Progenitor cell of endocrine pancreas (in vitro differentiated cells): ENCODE results near the gene FBN1. TPM values are rescaled to one million over a fixed set of nuclear protein-coding genes. Genes with fewer than 3 reads are reported as not detected.

Experiments used
- DNase-seq: peaks from one replicate; pipeline ENCODE4 v3.0.0; 2021; ENCODE audit warnings: low spot score; ENCODE audit not compliant: unreplicated experiment
- H3K27ac Mint-ChIP-seq: 2 replicates; pipeline ENCODE4 v1.8.0; 2021; ENCODE audit warnings: mild to moderate bottlenecking, moderate library complexity, mixed read lengths
- H3K27me3 Mint-ChIP-seq: 2 replicates; pipeline ENCODE4 v1.8.0; 2021; ENCODE audit warnings: mixed read lengths
- H3K36me3 Mint-ChIP-seq: 2 replicates; pipeline ENCODE4 v1.8.0; 2022; ENCODE audit warnings: mixed read lengths; ENCODE audit not compliant: insufficient read depth
- H3K4me1 Mint-ChIP-seq: 2 replicates; pipeline ENCODE4 v1.8.0; 2021; ENCODE audit warnings: low read depth, mixed read lengths
- H3K4me3 Mint-ChIP-seq: 2 replicates; pipeline ENCODE4 v1.8.0; 2021; ENCODE audit warnings: low read depth, mild to moderate bottlenecking, moderate library complexity, mixed read lengths
- H3K9me3 Mint-ChIP-seq: 2 replicates; pipeline ENCODE4 v1.8.0; 2021; ENCODE audit warnings: low read depth, mixed read lengths
- CTCF ChIP-seq: fragments of 200-600 bp; sonication (generic); IDR thresholded peaks from one replicate; pipeline ENCODE4 v1.5.0; 2021; ENCODE audit warnings: antibody characterized with exemption, mild to moderate bottlenecking; ENCODE audit not compliant: unreplicated experiment
- total RNA-seq: library from RNA; stranded (reverse); gene quantifications from 2 replicates; pipeline ENCODE4 v1.2.1, GENCODE V29; 2021

The FBN1 gene
- total RNA-seq, 1 donor from 2014 or later: 3.3 TPM

GRCh38 chr15:48388016-48388851, 257.3 kb downstream of the FBN1 start:
- no peaks in the 10 kb centered on the region for H3K4me1 Mint-ChIP-seq
- no peaks in the 10 kb centered on the region for H3K36me3 Mint-ChIP-seq
- no peaks in the 10 kb centered on the region for H3K9me3 Mint-ChIP-seq
- H3K4me3 Mint-ChIP-seq: no peak overlapping the region
- no peak overlapping the region for H3K27ac Mint-ChIP-seq
- H3K27me3 Mint-ChIP-seq: no peaks in the 10 kb centered on the region
- no peak for TF ChIP-seq CTCF
- no peak for DNase-seq

- Mint-ChIP-seq H3K4me3 (no peak overlapping the region), H3K4me1 (no peaks in the 10 kb centered on the region), H3K36me3 (no peaks in the 10 kb centered on the region), H3K9me3 (no peaks in the 10 kb centered on the region), H3K27me3 (no peaks in the 10 kb centered on the region), H3K27ac (no peak overlapping the region)
- no peak for DNase-seq
- TF ChIP-seq CTCF: no peak
These were observed 260.3 kb downstream of the FBN1 start for GRCh38 chr15:48385031-48385830.

GRCh38 chr15:48384616-48385015, 260.9 kb downstream of the FBN1 start:
- Mint-ChIP-seq H3K4me3 (no peak overlapping the region), H3K36me3 (no peaks in the 10 kb centered on the region), H3K27me3 (no peaks in the 10 kb centered on the region), H3K9me3 (no peaks in the 10 kb centered on the region), H3K27ac (no peak overlapping the region), H3K4me1 (no peaks in the 10 kb centered on the region)
- no peak for TF ChIP-seq CTCF
- no peak for DNase-seq

GRCh38 chr15:48383031-48383430, 262.5 kb downstream of the FBN1 start:
- H3K4me3 Mint-ChIP-seq: no peak overlapping the region
- H3K27me3 Mint-ChIP-seq: no peaks in the 10 kb centered on the region
- no peak overlapping the region for H3K27ac Mint-ChIP-seq
- no peaks in the 10 kb centered on the region for H3K9me3 Mint-ChIP-seq
- no peaks in the 10 kb centered on the region for H3K4me1 Mint-ChIP-seq
- DNase-seq: no peak
- no peaks in the 10 kb centered on the region for H3K36me3 Mint-ChIP-seq
- no peak for TF ChIP-seq CTCF

- H3K4me3 Mint-ChIP-seq: no peak overlapping the region
- no peak overlapping the region for H3K27ac Mint-ChIP-seq
- H3K27me3 Mint-ChIP-seq: no peaks in the 10 kb centered on the region
- no peaks in the 10 kb centered on the region for H3K36me3 Mint-ChIP-seq
- no peaks in the 10 kb centered on the region for H3K4me1 Mint-ChIP-seq
- DNase-seq: no peak
- no peak for TF ChIP-seq CTCF
- peaks cover 7% of the 10 kb centered on the region for H3K9me3 Mint-ChIP-seq
These were observed 263.6 kb downstream of the FBN1 start for GRCh38 chr15:48381861-48382260.
